Heart left ventricle (tissue), 13 donors: ENCODE results near the gene RILPL1.

Source experiments
- CTCF ChIP-seq, 12 donors: fragments of 200-600 bp; sonication (generic) in 4 of 12; IDR thresholded peaks; one replicate each; pipeline versions ENCODE4 v1.5.0 to v1.8.0; 2018 to 2022; ENCODE audit warnings: antibody characterized with exemption in 12 of 12, mild to moderate bottlenecking in 5 of 12
- POLR2A ChIP-seq, 2 donors: fragments of 450-650 bp; IDR thresholded peaks; one replicate each; pipeline ENCODE4 v1.6.1; 2017; ENCODE audit warnings: antibody characterized with exemption in 2 of 2, mild to moderate bottlenecking in 2 of 2, moderate library complexity in 2 of 2
- donor health status: ischemic (EF 13 %, LVEDD 7.1; RV severe dilation, severe dysfunction).
- donor health status: DM: no; HTN: yes; CAD: no.
- donor health status: DM: no; HTN: no; CAD: no.
- donor health status: ischemic (EF 25% LVEDD 6.9; RV normal size, moderate dysfunction).
- donor health status: ischemic (EF 25% LVEDD 5.7; RV mildly dilated, moderate dysfunction).
- donor health status: ischemic (EF 35%, LVEDD 5.7; RV mildly dilated, moderate dysfunction).
- donor health status: nonischemic (EF 11% LVEDD 7.7; RV severe dilation, severe dysfunction).
- donor health status: DM: yes; HTN: yes; CAD: no.
- donor health status: PGD.
- donor health status: ischemic (EF 29% LVEDD 5.4; RV normal size, mild dysfunction).
- donor health status: nonischemic (EF 23%, LVEDD 6.1; RV moderate dilation, normal function).

GRCh38 chr12:123502163-123502704 is 31.3 kb downstream of the RILPL1 start:
- no peak for TF ChIP-seq CTCF (IDR thresholded peaks at IDR 0.05)
- no peak for TF ChIP-seq POLR2A (IDR thresholded peaks at IDR 0.05)
